Measurements from ENCODE around the gene EP400.
A peak's percentile ranks its signal among the peaks of the same experiment; 100 is the strongest.
"Not testable (repeated sequence)": the region's sequence is repeated elsewhere in the genome, so short reads cannot be mapped to it uniquely, and the experiment has no call there.

The EP400 gene

GRCh38 chr12:132047630-132048029 is 97.9 kb downstream of the EP400 start:
- not testable (repeated sequence) for DNase-seq (ENCODE audit: low spot score)

GRCh38 chr12:132049442-132049841 is 99.7 kb downstream of the EP400 start:
- DNase-seq (ENCODE audit: low spot score): no peak

DNA sequence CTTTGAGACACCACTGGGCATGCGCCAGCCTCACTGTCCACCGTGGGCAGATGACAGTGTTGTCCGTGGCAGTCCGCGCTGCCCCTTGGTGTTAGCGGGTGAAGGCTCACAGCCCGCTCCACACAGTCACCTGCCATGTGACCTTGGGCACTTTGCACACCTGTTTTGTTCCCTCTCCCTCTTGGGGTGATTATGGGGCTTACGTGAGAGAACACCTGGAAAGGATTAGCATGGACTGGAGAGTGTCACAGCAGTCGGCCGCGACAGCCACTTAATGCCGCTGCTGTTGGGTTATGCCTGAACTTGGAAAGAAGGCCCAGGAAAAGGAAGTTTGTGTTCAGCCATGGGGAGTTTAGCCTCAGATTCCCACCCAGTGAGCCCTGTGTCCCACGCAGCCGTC is 100.1 kb downstream of the EP400 start:
- DNase-seq (ENCODE audit: low spot score): no peak

- DNase-seq (ENCODE audit: low spot score): peak; percentile 35
Observed at GRCh38 chr12:132051718-132052117, 102.0 kb downstream of the EP400 start.

DNA sequence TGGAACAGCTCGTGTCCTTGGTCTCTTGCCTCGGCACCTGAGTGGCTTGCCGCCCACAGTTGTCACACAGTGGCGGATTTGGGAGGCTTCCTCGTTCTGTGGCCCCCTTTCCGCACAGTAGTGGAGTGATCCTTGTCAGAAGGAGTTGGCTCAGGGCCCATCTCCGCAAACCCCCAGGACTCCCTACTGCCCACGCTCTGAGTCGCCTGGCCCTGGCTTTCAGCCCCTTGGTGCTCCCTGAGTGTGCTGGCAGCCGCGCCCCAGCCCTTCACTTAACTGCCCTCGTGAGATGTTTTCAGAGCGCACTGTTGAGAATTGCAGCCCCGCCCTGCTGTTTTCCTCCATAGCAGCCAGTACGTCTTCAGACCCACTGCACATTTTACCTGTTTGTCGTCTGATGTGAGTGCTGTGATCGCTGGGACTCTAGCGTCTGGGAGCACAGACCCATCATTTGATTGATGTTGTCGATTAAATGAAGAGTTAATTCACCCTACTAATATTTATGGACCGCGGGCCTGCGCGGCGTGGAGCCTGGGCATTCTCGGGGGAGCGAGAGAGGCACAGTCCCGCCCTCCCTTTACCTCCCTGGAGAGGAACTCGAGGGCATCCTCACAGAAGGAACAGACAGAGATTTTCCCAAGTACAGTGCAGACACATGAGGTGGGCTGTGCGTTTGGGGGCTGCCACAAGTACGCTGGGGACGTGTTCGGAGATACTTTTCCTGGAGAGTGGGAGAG is 102.6 kb downstream of the EP400 start:
- DNase-seq (ENCODE audit: low spot score): no peak

- no peak for DNase-seq (ENCODE audit: low spot score)
Observed at GRCh38 chr12:132053338-132054330, 103.9 kb downstream of the EP400 start.

DNA sequence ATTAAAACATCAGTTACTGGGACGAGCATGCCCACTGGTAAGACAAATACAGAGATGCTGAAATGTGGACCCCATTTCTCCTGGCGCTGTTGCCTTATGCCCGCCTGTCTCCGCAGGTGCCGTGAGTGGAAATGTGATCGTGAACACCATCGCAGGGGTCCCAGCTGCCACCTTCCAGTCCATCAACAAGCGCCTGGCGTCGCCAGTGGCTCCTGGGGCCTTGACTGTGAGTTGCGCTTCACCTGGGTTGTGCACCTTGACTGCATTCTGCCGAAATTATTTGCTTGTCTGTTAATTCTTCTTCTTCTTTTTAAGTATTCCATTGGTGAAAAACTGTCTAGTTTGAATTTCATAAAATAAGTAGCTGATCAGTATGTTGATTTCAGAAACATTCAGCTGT is 105.2 kb downstream of the EP400 start:
- no peak for DNase-seq (ENCODE audit: low spot score)

DNA sequence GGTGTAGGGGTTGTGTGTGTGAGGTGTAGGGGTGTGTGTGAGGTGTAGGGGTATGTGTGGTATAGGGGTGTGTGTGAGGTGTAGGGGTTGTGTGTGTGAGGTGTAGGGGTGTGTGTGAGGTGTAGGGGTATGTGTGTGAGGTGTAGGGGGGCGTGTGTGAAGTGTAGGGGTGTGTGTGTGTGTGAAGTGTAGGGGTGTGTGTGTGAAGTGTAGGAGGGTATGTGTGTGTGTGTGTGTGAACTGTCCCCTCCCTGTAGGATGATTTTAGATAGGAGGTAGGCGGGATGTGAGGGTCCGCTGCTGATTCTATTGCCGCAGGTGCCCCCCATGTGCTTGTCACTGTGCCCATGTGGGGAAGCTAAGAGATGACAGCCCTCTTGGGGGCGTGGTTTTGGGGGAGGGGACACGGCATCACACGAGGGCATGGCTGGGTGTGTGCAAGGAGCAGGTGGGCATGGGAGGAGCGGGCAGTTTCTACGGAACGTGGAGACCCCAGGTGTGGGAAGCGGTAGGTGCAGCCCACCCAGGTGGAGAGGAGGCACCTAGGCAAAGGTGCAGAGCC is 105.9 kb downstream of the EP400 start:
- no peak for DNase-seq (ENCODE audit: low spot score)

DNA sequence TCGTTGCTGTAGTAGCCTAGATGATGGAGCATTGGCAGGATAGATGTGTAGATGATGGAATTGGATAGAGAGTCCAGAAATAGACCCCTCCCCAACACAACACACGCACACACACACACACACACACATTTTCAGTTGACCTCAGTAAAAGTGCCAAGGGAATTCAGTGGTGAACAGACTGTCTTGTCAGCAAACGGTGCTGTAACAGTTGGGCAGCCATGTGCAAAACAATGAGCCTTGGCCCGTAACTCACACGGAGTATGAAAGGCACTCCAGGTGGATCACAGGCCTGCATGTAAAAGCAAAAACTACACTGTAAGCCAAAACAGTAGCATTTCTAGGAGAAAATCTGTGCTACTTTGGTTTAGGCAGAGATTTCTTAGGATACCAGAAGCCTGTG is 106.6 kb downstream of the EP400 start:
- DNase-seq (ENCODE audit: low spot score): no peak

- DNase-seq (ENCODE audit: low spot score): no peak
Observed at GRCh38 chr12:132056951-132057350, 107.2 kb downstream of the EP400 start.

DNA sequence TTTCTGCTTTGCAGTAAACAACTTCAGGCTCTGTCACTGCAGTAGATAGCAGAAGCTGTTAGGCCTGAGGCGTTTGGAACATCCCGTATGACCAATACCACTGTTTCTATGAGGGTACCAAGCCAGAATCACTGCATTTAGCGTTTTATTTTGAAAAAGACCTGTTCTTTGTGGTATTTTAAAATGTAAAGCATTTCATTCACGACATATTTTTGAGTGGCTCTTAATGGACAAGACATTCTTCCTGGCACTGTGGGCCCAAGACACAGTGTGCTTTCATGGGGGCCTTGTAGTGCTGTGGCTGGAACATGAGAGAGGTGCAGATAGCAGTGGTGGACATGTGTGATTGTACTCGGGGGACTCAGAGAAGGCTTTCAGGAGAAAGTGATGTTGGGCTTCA is 107.9 kb downstream of the EP400 start:
- no peak for DNase-seq (ENCODE audit: low spot score)

- no peak for DNase-seq (ENCODE audit: low spot score)
Observed at GRCh38 chr12:132061197-132061596, 111.5 kb downstream of the EP400 start.

DNA sequence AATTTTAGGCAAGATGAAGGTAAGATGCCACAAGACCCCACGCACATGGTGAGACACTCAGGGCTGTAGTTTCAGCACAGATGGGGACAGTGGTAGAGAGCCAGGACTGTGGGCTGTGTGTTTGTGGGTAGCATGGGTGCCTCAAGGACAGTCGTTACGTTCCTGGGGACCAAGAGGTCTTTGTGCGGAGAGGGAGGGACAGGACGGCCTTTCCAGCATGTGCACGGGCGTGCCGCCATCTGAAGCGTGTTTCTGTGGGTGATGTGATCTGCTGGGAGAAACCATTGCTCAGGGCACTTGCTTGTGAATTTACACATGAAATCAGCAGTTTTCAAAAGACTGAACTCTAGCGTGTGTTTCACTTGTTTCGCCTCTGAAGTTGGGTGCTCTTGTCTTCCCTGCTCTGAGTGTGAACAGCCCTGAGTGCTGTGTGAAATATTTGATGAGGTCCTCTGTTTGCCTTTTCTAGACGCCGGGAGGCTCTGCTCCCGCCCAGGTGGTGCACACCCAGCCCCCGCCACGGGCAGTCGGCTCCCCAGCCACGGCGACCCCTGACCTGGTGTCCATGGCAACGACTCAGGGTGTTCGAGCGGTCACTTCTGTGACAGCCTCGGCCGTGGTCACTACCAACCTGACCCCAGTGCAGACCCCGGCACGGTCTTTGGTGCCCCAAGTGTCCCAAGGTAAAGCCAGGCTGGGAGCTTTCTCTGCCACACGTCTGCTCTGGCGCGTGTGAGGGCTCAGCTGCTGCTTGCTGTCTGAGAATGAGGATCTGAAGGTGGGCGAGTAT is 112.1 kb downstream of the EP400 start:
- DNase-seq (ENCODE audit: low spot score): no peak

DNA sequence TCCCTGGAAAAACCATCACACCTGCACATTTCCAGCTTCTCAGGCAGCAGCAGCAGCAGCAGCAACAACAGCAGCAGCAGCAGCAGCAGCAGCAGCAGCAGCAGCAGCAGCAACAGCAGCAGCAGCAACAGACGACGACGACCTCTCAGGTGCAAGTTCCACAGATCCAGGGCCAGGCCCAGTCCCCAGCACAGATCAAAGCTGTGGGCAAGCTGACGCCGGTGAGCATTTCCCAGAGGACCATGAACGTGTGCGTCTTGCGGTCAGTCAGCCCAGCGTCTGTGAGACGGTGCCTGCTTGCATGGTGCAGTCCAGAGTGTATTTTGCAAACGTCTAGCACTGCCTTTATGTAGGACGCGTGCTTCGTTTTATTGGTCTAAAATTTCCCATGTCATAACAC is 112.7 kb downstream of the EP400 start:
- DNase-seq (ENCODE audit: low spot score): no peak

DNA sequence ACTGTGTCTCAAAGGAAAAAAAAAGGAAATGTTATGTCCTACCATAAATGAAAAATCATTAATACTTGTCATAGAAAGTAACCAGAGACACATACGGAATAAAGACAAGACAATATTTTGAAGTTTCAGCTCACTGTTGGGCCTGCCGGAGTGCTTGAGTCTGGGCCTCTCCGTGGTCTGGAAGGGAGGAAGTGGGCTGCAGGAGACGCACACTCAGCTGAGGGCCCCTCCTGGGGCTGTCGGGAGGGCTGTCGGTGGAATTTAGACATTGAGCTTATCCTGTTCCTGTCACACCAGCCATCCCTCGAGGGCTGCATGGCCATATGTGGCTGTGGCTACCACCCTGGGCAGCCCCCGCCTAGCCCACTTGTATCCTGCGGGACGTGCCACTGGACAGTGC is 113.7 kb downstream of the EP400 start:
- DNase-seq (ENCODE audit: low spot score): no peak

GRCh38 chr12:132064631-132065030 is 114.9 kb downstream of the EP400 start:
- no peak for DNase-seq (ENCODE audit: low spot score)

DNA sequence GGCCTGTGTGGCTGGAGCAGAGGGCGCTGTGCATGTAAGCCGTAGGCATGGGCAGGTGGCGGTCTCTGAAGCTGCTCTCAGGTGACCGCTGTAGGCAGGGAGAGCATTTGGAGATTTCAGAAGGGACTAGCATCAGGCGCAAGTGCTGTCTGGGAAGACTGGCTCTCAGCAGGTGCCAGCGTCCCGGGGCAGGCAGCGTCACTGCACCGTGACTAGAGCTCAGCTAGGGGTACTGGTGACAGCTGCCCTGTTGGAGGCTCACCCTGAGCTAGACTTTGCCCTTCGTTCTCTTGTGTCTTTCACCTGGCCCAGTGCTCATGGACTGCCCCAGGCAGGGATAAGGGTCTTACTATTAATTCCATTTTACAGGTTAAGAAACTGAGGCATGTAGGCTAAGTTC is 115.5 kb downstream of the EP400 start:
- no peak for DNase-seq (ENCODE audit: low spot score)

- no peak for DNase-seq (ENCODE audit: low spot score)
Observed at GRCh38 chr12:132065609-132066344, 116.0 kb downstream of the EP400 start.

DNA sequence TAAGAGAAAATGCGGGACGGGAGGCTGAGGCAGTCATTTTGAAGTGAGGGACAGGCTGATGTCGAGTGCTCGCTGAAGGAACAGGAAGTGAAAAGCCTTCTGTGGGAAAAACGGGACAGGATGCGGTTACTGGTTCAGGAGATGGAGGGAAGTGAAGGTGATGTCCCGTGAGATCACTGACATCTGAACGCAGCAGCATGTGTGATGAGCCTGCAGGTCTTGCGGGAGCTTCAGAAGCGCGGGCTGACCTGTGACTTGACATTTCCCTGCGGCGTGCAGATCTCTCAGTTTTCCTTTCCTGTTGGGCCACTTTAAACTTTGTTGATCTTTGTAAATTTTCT is 116.6 kb downstream of the EP400 start:
- no peak for DNase-seq (ENCODE audit: low spot score)

DNA sequence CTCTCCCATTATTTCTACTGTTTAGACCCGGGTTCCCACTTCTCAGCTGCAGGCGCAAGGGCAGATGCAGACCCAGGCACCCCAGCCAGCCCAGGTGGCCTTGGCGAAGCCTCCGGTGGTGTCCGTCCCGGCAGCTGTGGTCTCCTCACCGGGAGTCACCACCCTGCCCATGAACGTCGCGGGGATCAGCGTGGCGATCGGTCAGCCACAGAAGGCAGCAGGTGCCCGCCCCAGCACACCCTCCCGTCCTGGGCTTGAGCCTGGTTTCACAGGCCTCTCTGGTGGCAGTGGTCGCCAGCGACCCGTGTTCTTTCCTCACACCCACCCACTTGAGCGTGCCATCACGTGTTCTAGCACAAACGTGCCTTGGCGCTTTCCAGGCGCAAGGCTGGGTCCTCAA is 117.0 kb downstream of the EP400 start:
- no peak for DNase-seq (ENCODE audit: low spot score)

- no peak for DNase-seq (ENCODE audit: low spot score)
Observed at GRCh38 chr12:132067182-132067581, 117.4 kb downstream of the EP400 start.

Data from RKO (cell line).